Inflammatory macrophage treated with lipopolysaccharide for 1 hour (primary cell): ENCODE measurements around the gene CKS2.
"Not testable (repeated sequence)": the region's sequence is repeated elsewhere in the genome, so short reads cannot be mapped to it uniquely, and the experiment has no call there.

ENCODE experiments used
- DNase-seq, 2 donors: peaks; one replicate each; pipeline ENCODE4 v3.0.0-alpha.2; 2020 to 2022

Gene CKS2

DNA sequence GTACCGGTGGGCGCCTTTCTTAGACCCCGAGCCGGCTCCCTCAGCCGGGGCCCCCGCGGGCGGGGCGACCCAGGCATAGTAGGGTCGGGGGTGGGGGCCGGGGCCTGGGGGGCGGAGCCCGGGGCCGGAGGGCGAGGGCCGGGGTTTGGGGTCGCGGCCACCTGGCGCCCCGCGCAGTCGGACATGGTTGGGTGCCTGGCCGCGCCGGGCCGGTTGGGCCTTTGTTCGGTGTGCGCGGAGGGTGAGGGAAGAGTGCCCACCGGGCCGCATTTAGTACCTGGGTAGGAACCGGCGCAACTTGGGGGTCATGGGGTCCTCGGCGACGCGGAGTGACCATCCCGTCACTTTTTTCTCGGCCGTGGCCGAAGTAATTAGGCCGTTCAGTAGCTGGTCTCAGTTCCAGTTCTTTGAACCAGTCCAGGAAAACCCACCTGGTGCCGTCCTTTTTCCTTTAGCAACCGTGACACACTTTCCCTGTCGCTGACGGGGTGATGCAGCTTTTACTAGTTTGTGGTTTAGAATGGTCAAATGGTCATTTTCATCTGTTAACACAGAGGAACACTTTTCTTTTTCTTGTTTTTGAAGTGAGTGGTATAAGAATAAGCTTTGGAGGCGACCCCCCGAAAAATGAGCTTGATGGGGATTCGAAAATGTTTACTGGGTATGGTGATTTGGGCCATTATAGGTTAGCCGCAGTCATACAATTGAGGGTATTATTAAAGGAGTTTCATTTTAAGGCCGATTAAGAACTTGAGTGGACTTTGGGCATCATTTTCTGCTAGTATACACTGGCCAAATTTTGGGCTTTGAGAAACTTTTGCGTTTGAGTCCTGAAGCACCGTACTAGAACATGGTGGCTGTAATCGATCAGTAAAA, 589 bp downstream of the CKS2 start:
- no peak for DNase-seq

DNA sequence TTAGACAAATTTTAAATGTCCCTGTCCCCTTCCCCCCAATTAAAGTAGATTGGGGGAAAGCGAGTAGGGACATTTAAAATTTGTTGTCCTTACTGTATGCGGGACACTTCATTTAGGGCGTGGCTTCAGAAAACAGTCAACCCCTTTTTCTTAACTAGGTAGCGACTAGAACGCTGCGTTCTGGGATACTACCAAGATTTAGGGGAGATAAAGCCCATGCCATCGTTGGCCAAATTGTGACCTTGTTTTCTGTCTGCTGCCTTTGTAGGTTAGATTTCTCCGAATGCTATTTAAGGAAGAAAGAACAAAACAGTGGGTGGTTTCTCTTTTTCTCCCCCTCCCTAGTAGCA, 1.2 kb downstream of the CKS2 start:
- peak; percentile 25 to 26 for DNase-seq

DNA sequence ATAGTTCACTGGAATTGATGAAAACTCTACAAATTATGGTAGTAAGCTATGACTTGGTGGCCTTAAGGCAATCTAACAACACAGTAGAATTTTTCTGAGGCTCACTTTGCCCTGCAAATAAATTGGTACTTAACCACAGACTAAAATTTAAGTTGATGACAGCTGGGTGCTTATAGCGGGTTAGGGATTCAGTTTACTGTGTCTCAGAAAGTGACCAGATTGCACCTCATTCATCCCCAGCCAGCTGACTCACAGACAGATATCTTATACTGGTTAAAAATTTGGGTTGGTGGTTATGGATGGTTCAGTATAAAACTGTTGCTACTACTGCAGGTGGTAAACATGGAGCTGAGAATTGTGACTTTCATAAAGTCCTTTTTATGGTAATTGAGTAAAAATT, 2.8 kb downstream of the CKS2 start:
- no peak for DNase-seq

DNA sequence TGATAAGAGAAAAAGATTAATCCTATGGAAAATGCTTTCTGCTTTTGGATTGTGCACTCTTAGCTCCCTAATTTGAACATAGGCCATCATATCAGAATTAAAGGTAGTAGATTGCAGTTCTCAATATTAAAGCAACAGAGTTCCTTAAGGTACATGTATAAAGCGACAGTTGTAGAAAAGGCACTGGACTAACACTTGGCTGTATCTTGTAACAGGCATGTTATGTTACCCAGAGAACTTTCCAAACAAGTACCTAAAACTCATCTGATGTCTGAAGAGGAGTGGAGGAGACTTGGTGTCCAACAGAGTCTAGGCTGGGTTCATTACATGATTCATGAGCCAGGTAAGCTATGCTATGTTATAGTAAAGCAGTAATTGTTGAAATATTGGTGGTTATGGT, 4.0 kb downstream of the CKS2 start:
- DNase-seq, result no peak

DNA sequence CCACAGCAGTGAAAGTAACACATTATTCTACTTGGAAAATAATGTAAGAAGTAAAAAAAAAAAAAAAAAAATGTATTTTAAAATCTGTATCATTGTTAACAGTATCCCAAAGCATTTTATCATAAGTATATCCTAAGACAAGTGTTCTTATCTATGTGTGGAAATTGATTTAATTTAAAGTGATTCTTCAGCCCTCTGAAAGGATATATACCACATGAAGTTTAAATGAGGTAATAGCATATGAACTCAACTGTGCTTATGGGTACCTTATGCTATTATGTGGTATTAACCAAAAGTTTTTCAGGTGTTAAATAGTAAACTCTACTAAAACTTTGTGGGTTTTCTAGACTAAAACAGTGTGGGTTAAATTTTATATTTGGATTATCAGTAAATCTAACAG, 4.5 kb downstream of the CKS2 start:
- DNase-seq, result no peak

DNA sequence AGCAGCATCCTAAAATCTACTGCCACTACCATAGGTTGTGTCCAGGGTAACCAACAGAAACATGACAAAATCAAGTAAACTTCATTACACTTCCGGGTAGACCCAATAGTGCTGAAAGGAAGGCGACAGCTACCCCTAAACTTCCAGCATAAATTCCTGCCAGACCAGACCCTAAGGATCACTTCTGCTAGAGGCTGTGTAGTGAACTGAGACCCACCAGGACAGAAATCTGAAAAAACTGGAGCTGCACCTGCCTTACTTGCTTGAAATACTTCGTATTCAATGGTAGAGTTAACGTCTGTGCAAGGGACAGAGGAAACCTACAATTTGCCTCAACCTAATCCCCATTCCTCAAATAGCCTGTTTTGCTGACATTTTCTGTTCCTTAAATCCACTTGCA, 6.3 kb downstream of the CKS2 start:
- no peak for DNase-seq

DNA sequence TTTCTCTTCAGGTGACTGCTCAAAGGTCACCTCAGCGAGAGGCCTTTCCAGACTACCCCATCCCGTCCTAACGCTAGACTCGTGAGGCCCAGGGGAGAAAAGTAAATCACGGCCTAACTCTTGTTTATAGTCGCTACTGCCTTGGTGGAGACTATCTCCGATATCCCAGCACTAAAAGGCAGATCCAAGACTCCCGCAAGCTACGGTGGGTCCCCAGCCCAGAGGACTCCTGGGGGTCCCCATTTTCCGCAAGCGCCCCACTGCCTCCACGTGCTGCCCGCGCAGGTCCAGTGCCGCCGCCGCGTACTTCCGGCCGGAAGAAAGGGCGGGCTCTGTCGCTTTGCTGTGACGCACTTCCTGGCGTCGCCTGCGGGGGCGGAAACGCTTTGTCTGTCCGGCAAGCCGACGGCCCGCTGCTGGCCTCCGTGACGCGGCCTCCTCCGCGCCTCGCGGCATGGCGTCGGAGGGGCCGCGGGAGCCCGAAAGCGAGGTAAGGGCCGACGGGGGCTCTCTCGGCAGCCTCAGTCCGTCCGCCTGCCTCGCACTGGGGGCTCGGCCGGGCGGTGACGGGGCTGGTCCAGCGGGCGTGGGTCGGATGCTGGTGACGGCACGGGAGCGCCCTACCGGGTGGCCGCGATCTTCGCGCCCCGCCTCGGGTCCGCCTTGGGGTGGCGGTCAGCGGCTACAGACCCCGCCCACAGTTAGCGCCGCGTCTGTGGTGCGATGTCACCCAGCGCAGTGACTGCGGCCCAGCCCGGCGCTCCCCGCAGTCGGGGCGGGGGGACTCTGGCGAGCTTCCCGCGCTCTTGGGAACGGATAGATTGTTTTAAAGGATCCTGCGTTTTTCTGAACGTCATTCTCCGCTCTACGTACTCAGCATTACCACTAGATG, 7.4 kb downstream of the CKS2 start, which contains the start of gene SECISBP2:
Gene SECISBP2, plus strand, starts transcription at position 378 of the 892 bp plus-strand sequence. Its CDS starts 77 bp downstream, at position 455.
- DNase-seq, result peak; percentile 96 to 97

- DNase-seq, result no peak
Observed at GRCh38 chr9:89319015-89319905, 8.3 kb downstream of the CKS2 start.

- DNase-seq, result no peak
Observed at GRCh38 chr9:89323390-89323789, 12.4 kb downstream of the CKS2 start.

- DNase-seq, result no peak
Observed at GRCh38 chr9:89325733-89326132, 14.7 kb downstream of the CKS2 start.

- no peak for DNase-seq
Observed at GRCh38 chr9:89328064-89328463, 17.1 kb downstream of the CKS2 start.

DNA sequence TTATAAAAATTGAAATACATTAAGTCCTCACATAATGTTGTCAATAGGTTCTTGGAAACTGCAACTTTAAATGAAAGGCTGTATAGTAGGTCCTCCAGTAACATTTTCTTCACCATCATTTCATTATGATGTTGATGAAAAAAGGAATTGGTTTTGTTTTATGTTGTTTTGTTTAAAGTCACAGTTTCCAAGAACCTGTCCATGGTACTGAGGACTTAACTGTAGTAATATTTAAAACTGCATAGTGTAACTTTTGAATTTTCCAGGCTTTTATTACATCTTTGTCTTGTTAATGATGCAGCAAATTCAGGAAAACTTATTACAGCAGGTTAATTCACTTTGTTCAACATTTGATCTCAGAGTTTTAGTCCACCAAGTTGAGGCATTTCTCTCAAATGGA, 18.9 kb downstream of the CKS2 start:
- DNase-seq, result no peak

- no peak for DNase-seq
Observed at GRCh38 chr9:89330513-89330912, 19.5 kb downstream of the CKS2 start.

DNA sequence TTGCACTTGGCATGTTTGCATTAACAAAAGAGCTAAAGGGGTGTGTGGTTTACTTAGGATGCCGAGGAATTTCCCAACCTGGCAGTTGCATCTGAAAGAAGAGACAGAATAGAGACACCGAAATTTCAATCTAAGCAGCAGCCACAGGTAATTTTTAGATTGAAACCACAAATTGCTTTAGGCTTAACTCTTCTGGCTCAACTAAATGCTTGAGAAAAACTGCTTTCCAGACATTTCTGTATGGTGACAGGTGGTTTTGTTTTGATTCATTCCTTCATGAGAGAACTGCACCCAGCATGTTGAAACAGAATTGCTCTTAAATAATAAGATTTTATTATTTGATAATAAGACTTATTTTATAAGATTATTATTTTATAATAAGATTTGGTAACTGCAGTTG, 28.8 kb downstream of the CKS2 start:
- no peak for DNase-seq

DNA sequence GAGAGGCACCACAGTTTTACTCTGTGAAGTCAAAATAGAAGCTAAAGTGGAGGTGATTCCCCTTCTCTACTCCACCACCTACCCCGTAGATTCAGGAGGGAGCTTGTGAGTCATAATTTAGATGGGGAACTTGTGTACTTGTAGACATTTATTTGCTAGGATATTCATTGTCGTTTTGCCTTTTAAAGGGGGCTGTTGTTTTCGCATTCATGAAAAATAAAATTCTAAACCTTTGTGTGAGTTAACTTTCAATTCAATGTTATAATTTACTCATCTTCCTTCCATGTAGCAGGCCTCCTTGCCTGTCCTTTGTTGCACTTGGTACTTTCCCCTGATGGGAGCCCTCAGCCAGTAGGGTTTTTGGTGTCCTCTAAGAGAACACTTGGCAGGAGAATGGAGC, 29.3 kb downstream of the CKS2 start:
- DNase-seq, result no peak

- DNase-seq, result no peak
Observed at GRCh38 chr9:89342213-89342612, 31.2 kb downstream of the CKS2 start.

GRCh38 chr9:89342948-89343347, 32.0 kb downstream of the CKS2 start:
- DNase-seq, result no peak

- DNase-seq, result not testable (repeated sequence)
Observed at GRCh38 chr9:89343812-89344211, 32.8 kb downstream of the CKS2 start.

DNA sequence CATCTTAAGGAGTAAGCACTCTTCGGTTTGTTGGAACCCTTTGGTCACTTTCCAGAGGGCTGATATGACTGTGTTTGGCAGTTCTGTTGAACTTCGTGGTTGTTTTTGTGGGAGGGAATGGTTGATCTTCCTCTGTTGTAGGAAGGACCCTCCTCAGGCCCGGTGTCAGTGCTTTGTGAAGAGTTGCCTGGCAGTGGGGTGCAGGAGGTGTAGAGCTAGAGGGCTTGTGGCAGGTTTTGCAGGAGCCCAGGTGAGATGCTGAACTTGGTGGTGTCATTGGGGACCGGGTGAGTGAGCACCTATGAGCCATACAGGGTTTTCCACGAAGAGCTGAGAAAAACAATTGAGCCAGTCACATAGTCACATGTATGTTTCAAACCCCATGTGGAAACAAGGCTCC, 34.5 kb downstream of the CKS2 start:
- no peak for DNase-seq

- DNase-seq, result no peak
Observed at GRCh38 chr9:89346696-89347095, 35.7 kb downstream of the CKS2 start.

DNA sequence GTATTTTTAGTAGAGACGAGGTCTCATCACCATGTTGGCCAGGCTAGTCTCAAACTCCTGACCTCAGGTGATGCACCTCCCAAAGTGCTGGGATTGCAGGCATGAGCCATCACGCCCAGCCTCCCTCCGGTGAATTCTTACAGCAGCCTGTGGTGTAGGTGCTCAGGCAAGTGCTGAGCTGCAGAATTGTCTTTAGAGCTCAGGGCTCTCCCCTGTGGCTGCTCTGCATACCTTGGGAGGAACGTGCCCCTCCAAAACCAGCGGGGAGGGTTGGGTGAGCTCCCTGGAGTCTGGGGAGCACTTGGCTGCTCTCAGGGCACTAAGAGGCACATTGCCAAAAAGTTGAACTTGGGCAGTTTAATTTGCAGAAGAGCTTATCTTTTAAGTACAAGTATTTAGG, 36.7 kb downstream of the CKS2 start:
- DNase-seq, result no peak

- no peak for DNase-seq
Observed at GRCh38 chr9:89349607-89350006, 38.6 kb downstream of the CKS2 start.

DNA sequence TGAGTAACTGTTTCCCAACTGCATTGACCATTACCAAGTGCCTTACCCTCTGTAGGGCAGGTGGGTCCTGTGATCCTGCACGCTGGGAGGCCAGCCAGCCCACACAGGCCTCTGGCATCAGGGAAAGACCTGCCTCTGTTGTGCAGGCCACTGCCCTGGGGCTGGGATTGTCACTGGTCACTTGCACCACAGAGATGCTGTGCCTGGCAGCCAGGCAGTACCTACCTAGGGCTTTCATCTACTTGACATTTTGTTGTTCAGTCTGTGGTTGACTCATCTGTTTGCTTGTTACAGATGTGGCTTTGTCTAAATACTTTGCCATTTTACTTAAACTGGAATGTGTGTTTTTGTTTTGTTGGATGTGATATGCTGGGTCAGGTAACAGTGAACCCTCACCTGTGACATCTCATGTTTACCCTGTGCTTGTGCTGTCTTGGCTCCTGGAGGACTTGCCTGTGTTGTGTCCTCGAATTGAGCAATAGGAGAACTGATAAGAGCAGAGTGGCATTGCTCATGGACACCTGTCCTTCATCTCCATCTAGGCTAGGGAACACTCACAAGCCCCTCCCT, 40.1 kb downstream of the CKS2 start:
- no peak for DNase-seq
